GM13976 (cell line): ENCODE data around the gene LRRC58.
"Not testable (repeated sequence)": the region's sequence is repeated elsewhere in the genome, so short reads cannot be mapped to it uniquely, and the experiment has no call there.

Experiments
- DNase-seq: peaks from one replicate; pipeline ENCODE4 v3.0.0; 2012; ENCODE audit warnings: low spot score
- in situ Hi-C: fragments of 300-500 bp; cut with MboI; formaldehyde crosslinking; loops from one replicate; pipeline ENCODE4 v1.12.0; 2022; ENCODE audit warnings: low sequenced_read_pairs, mixed read lengths, inconsistent platforms; ENCODE audit not compliant: unreplicated experiment
- TF ChIP-seq, protein P1 (sequence below): IDR thresholded peaks from 2 replicates; pipeline ENCODE4 v1.5.1; 2012; ENCODE audit warnings: borderline replicate concordance, mild to moderate bottlenecking; ENCODE audit not compliant: insufficient read depth; ENCODE audit errors: extremely low read depth, missing control alignments, control extremely low read depth

Gene LRRC58

GRCh38 chr3:120331076-120331475 lies 18.1 kb downstream of the LRRC58 start:
- in situ Hi-C loops, result no loop called here
- TF ChIP-seq, protein P1, sequence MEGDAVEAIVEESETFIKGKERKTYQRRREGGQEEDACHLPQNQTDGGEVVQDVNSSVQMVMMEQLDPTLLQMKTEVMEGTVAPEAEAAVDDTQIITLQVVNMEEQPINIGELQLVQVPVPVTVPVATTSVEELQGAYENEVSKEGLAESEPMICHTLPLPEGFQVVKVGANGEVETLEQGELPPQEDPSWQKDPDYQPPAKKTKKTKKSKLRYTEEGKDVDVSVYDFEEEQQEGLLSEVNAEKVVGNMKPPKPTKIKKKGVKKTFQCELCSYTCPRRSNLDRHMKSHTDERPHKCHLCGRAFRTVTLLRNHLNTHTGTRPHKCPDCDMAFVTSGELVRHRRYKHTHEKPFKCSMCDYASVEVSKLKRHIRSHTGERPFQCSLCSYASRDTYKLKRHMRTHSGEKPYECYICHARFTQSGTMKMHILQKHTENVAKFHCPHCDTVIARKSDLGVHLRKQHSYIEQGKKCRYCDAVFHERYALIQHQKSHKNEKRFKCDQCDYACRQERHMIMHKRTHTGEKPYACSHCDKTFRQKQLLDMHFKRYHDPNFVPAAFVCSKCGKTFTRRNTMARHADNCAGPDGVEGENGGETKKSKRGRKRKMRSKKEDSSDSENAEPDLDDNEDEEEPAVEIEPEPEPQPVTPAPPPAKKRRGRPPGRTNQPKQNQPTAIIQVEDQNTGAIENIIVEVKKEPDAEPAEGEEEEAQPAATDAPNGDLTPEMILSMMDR, result no peak
- no peak for DNase-seq

GRCh38 chr3:120326784-120327183 lies 22.4 kb downstream of the LRRC58 start:
- no peak for DNase-seq
- in situ Hi-C loops, result no loop called here
- TF ChIP-seq, protein P1, result no peak

GRCh38 chr3:120324190-120324589 lies 25.0 kb downstream of the LRRC58 start:
- in situ Hi-C loops, result no loop called here
- DNase-seq, result no peak
- TF ChIP-seq, protein P1, result no peak

- in situ Hi-C loops, DNase-seq: not testable (repeated sequence)
These were observed 25.4 kb downstream of the LRRC58 start for GRCh38 chr3:120323761-120324160.

GRCh38 chr3:120311863-120312794 lies 37.0 kb downstream of the LRRC58 start:
- no peak for DNase-seq
- TF ChIP-seq, protein P1, result no peak
- in situ Hi-C loops, result no loop called here

DNA sequence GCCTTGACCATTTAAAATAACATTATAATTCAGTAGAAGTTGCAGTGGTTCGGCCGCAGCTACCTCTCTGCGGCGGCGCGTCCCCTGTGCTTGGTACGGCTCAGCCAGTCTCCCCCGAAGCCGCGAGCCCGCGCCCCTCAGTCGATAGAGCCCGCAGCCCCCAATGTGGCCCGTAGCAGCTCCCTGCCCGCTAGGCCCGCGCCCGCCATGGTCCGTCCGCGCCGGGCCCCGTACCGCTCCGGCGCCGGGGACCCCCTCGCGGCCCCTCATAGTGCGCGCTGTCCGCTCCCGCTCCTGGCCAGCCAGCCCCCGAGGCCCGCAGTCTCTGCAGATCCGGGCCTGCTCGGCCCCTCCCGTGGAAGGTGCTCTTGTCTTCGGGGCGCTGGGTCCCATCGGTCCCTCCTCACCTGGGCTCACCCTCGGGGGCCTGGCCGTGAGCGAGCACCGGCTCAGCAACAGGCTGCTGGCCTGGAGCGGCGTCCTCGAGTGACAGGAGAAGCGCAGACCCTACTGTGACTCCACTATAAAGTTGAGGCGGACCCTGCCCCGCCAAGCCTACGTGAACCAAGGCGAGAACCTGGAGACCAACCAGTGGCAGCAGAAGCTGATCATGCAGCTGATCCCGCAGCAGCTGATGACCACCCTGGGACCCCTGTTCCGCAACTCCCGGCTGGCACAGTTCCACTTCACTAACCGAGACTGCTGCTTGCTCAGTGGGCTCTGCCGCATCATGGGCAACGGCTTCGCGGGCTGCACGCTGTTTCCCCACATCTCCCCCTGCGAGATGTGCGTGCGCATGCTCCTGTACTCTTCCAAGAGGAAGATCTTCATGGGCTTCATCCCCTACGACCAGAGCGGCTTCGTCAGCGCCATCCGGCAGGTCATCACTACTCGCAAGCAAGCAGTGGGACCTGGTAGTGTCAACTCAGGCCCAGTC lies 42.4 kb downstream of the LRRC58 start:
- in situ Hi-C loops, result no loop called here
- TF ChIP-seq, protein P1, result no peak
- DNase-seq, result no peak
